ENCODE data around the gene CDC14A. TPM values are rescaled to one million over a fixed set of nuclear protein-coding genes. Genes with fewer than 3 reads are reported as not detected.

Gene CDC14A
- total RNA-seq, 1 experiment from 2014 or later: 11.1 TPM

DNA sequence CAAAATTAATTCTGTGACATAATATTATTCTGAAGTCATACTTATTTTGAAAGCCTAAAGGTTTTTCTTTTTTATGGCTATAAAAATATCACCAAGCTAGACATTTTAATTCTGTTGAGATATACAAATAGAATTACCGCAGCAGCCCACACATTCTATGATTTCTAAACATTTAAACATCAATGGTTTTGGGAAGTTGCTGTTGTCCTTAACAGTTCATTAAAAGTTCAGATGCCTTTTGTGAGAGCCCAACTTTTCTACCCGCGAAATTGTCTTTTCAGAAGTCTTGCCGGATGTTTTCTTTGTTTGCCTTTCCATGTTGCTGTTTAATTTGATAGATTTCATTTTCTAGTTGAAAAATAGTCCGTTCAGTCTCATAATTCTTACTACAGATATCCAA is 40.5 kb downstream of the CDC14A start:
- CTCF ChIA-PET: no interaction called here
- POLR2A ChIA-PET: no interaction called here
- ATAC-seq (no peak), DNase-seq (ENCODE audit: low spot score) (no peak)
- Mint-ChIP-seq H3K27ac (no peak overlapping the region), H3K36me3 (no peaks in the 10 kb centered on the region; the same call in 1 of the 2 replicates), H3K4me1 (peaks cover 5% of the 10 kb centered on the region), H3K4me3 (no peak overlapping the region), H3K27me3 (ENCODE audit: low read depth) (no peaks in the 10 kb centered on the region), H3K9me3 (no peaks in the 10 kb centered on the region)
- TF ChIP-seq CBFB (CRISPR knock-in tag; IDR thresholded peaks at IDR 0.05; ENCODE audit: low read depth): no peak

GRCh38 chr1:100394285-100394684 is 42.0 kb downstream of the CDC14A start:
- no peak for ATAC-seq
- Mint-ChIP-seq H3K9me3 (no peaks in the 10 kb centered on the region), H3K36me3 (no peaks in the 10 kb centered on the region; the same call in 1 of the 2 replicates), H3K4me1 (peaks cover 7% of the 10 kb centered on the region), H3K4me3 (no peak overlapping the region), H3K27ac (no peak overlapping the region), H3K27me3 (ENCODE audit: low read depth) (no peaks in the 10 kb centered on the region)
- TF ChIP-seq NFE2L1 (CRISPR knock-in tag; IDR thresholded peaks at IDR 0.05) (no peak), TEAD4 (CRISPR knock-in tag; IDR thresholded peaks at IDR 0.05) (no peak), GTF2I (CRISPR knock-in tag; conservative IDR thresholded peaks at IDR 0.05) (no peak), EMX1 (CRISPR knock-in tag; IDR thresholded peaks at IDR 0.05) (no peak), ELF4 (CRISPR knock-in tag; IDR thresholded peaks at IDR 0.05; ENCODE audit: low read depth) (no peak), JUN (CRISPR knock-in tag; IDR thresholded peaks at IDR 0.05) (no peak), ZSCAN18 (CRISPR knock-in tag; IDR thresholded peaks at IDR 0.05) (no peak), ZNF425 (CRISPR knock-in tag; conservative IDR thresholded peaks at IDR 0.05) (no peak), ZNF396 (CRISPR knock-in tag; IDR thresholded peaks at IDR 0.05; ENCODE audit: borderline replicate concordance) (no peak), FOXP1 (CRISPR knock-in tag; IDR thresholded peaks at IDR 0.05; ENCODE audit: borderline replicate concordance) (no peak), JAZF1 (CRISPR knock-in tag; IDR thresholded peaks at IDR 0.05) (no peak), ATF2 (CRISPR knock-in tag; IDR thresholded peaks at IDR 0.05; ENCODE audit: borderline replicate concordance, low read depth) (no peak), HMGXB4 (CRISPR knock-in tag; IDR thresholded peaks at IDR 0.05) (no peak)
- TF ChIP-seq, protein P1, sequence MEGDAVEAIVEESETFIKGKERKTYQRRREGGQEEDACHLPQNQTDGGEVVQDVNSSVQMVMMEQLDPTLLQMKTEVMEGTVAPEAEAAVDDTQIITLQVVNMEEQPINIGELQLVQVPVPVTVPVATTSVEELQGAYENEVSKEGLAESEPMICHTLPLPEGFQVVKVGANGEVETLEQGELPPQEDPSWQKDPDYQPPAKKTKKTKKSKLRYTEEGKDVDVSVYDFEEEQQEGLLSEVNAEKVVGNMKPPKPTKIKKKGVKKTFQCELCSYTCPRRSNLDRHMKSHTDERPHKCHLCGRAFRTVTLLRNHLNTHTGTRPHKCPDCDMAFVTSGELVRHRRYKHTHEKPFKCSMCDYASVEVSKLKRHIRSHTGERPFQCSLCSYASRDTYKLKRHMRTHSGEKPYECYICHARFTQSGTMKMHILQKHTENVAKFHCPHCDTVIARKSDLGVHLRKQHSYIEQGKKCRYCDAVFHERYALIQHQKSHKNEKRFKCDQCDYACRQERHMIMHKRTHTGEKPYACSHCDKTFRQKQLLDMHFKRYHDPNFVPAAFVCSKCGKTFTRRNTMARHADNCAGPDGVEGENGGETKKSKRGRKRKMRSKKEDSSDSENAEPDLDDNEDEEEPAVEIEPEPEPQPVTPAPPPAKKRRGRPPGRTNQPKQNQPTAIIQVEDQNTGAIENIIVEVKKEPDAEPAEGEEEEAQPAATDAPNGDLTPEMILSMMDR (IDR thresholded peaks at IDR 0.05): no peak
- TF ChIP-seq, protein P2, sequence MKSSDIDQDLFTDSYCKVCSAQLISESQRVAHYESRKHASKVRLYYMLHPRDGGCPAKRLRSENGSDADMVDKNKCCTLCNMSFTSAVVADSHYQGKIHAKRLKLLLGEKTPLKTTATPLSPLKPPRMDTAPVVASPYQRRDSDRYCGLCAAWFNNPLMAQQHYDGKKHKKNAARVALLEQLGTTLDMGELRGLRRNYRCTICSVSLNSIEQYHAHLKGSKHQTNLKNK (CRISPR knock-in tag; IDR thresholded peaks at IDR 0.05): no peak
- TF ChIP-seq, protein P3, sequence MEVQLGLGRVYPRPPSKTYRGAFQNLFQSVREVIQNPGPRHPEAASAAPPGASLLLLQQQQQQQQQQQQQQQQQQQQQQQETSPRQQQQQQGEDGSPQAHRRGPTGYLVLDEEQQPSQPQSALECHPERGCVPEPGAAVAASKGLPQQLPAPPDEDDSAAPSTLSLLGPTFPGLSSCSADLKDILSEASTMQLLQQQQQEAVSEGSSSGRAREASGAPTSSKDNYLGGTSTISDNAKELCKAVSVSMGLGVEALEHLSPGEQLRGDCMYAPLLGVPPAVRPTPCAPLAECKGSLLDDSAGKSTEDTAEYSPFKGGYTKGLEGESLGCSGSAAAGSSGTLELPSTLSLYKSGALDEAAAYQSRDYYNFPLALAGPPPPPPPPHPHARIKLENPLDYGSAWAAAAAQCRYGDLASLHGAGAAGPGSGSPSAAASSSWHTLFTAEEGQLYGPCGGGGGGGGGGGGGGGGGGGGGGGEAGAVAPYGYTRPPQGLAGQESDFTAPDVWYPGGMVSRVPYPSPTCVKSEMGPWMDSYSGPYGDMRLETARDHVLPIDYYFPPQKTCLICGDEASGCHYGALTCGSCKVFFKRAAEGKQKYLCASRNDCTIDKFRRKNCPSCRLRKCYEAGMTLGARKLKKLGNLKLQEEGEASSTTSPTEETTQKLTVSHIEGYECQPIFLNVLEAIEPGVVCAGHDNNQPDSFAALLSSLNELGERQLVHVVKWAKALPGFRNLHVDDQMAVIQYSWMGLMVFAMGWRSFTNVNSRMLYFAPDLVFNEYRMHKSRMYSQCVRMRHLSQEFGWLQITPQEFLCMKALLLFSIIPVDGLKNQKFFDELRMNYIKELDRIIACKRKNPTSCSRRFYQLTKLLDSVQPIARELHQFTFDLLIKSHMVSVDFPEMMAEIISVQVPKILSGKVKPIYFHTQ (CRISPR knock-in tag; IDR thresholded peaks at IDR 0.05): no peak
- ChIA-PET POLR2A (no interaction called here), CTCF (no interaction called here)
- DNase-seq (ENCODE audit: low spot score): no peak
